ENCODE measurements around the gene SYF2.

DNA sequence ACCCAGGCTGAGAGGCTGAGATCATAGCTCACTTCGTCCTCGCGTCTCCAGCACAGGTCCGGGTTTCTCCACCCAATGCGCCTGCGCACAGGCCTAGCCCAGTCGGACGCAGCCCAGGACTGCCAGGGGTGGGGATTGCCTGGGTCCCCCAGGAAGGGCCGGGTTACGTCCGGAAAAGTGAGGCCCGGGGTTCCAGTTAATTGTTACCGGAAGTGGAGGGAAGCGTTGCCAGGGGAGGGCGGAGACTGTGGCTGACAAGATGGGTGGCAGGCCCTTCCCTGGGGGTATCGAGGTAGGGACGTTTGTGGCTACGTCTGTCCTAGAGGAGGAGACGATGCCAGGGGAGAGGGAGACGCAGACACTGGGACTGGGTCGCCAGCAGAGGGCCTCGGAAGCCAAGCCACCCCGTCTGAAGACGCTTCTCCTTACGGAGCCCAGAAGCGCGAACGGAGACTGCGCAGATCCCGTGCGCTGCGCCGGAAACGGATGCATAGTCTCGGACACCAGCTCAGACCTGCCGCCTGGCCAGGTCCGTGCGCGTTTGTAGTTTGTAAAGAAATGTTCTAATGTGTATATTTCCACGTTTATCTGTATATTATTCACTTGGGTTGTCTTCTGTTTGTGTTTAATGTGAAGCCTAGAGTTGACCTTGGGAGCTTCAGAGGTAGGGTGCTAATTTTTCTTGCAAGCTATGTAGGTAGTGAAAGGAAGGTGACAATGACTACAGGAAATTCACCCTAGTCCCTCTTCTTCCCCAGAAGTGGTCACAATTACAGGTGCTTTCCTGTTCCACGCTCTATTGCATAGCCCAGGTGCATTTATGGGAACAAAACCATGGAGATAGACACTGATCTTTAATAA lies 7.6 kb upstream of the SYF2 start:
- TF ChIP-seq, protein P1, sequence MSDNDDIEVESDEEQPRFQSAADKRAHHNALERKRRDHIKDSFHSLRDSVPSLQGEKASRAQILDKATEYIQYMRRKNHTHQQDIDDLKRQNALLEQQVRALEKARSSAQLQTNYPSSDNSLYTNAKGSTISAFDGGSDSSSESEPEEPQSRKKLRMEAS (IDR thresholded peaks at IDR 0.05) = peak; percentile 45; the same call in 1 of the 2 replicates
- peak; percentile 7 for TF ChIP-seq CHD2 (IDR thresholded peaks at IDR 0.05; ENCODE audit: low read length, partially characterized antibody)
- TF ChIP-seq, protein P2, sequence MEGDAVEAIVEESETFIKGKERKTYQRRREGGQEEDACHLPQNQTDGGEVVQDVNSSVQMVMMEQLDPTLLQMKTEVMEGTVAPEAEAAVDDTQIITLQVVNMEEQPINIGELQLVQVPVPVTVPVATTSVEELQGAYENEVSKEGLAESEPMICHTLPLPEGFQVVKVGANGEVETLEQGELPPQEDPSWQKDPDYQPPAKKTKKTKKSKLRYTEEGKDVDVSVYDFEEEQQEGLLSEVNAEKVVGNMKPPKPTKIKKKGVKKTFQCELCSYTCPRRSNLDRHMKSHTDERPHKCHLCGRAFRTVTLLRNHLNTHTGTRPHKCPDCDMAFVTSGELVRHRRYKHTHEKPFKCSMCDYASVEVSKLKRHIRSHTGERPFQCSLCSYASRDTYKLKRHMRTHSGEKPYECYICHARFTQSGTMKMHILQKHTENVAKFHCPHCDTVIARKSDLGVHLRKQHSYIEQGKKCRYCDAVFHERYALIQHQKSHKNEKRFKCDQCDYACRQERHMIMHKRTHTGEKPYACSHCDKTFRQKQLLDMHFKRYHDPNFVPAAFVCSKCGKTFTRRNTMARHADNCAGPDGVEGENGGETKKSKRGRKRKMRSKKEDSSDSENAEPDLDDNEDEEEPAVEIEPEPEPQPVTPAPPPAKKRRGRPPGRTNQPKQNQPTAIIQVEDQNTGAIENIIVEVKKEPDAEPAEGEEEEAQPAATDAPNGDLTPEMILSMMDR (IDR thresholded peaks at IDR 0.05) = peak; percentile 25; the same call in 1 of the 3 replicates
- TF ChIP-seq POLR2A (IDR thresholded peaks at IDR 0.05; ENCODE audit: low read length) = peak; percentile 27; the same call in 1 of the 2 replicates
- no peak for TF ChIP-seq KDM5A (IDR thresholded peaks at IDR 0.05)
- no peak for TF ChIP-seq BHLHE40 (IDR thresholded peaks at IDR 0.05; ENCODE audit: low read depth, low read length)
- TF ChIP-seq RAD21 (conservative IDR thresholded peaks at IDR 0.05 in 1 of 2, IDR thresholded peaks at IDR 0.05 in 1 of 2) = peak; percentile 28 to 35; a peak in 3 of 5 replicates
- no peak for TF ChIP-seq MYC (IDR thresholded peaks at IDR 0.05; ENCODE audit: borderline replicate concordance, low read length)
- TF ChIP-seq FOSB (CRISPR knock-in tag; IDR thresholded peaks at IDR 0.05) = no peak
- TF ChIP-seq, protein P3, sequence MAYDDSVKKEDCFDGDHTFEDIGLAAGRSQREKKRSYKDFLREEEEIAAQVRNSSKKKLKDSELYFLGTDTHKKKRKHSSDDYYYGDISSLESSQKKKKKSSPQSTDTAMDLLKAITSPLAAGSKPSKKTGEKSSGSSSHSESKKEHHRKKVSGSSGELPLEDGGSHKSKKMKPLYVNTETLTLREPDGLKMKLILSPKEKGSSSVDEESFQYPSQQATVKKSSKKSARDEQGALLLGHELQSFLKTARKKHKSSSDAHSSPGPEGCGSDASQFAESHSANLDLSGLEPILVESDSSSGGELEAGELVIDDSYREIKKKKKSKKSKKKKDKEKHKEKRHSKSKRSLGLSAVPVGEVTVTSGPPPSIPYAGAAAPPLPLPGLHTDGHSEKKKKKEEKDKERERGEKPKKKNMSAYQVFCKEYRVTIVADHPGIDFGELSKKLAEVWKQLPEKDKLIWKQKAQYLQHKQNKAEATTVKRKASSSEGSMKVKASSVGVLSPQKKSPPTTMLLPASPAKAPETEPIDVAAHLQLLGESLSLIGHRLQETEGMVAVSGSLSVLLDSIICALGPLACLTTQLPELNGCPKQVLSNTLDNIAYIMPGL (CRISPR knock-in tag; IDR thresholded peaks at IDR 0.05; ENCODE audit: borderline replicate concordance) = no peak
- no peak for TF ChIP-seq HDAC2 (IDR thresholded peaks at IDR 0.05)

All from A549 (cell line).